Esophagus mucosa (tissue), 1 donor: ENCODE measurements around the gene GSG1L. TPM values are rescaled to one million over a fixed set of nuclear protein-coding genes. Genes with fewer than 3 reads are reported as not detected.

Source experiments
- ATAC-seq: fragments of 200-7000 bp; cut with Tn5 transposase; one replicate; pipeline ENCODE4 v1.9.1; 2020
- total RNA-seq: library from RNA; stranded (reverse); gene quantifications from one replicate; pipeline ENCODE4 v1.2.4, GENCODE V29; 2023
- donor health status: DM: yes; HTN: yes; CAD: no.

GSG1L gene
- total RNA-seq, 1 donor from 2014 or later = not detected

- no peak for ATAC-seq
Measured at GRCh38 chr16:27844826-27845225, 218.7 kb downstream of the GSG1L start.

- peak; percentile 28 for ATAC-seq
Measured at GRCh38 chr16:27843800-27844199, 219.7 kb downstream of the GSG1L start.

GRCh38 chr16:27841911-27842310 is 221.6 kb downstream of the GSG1L start:
- no peak for ATAC-seq

GRCh38 chr16:27841061-27841801 is 222.3 kb downstream of the GSG1L start:
- ATAC-seq = no peak

- ATAC-seq = no peak
Measured at GRCh38 chr16:27840311-27841060, 223.0 kb downstream of the GSG1L start.

- ATAC-seq = no peak
Measured at GRCh38 chr16:27839419-27839818, 224.1 kb downstream of the GSG1L start.

GRCh38 chr16:27838536-27839175 is 224.9 kb downstream of the GSG1L start:
- ATAC-seq = no peak

GRCh38 chr16:27829975-27830374 is 233.5 kb downstream of the GSG1L start:
- no peak for ATAC-seq

GRCh38 chr16:27828671-27829070 is 234.8 kb downstream of the GSG1L start:
- no peak for ATAC-seq

- no peak for ATAC-seq
Measured at GRCh38 chr16:27827765-27828164, 235.7 kb downstream of the GSG1L start.

- ATAC-seq = no peak
Measured at GRCh38 chr16:27826893-27827289, 236.6 kb downstream of the GSG1L start.

GRCh38 chr16:27826081-27826892 is 237.2 kb downstream of the GSG1L start:
- no peak for ATAC-seq

GRCh38 chr16:27824786-27825185 is 238.7 kb downstream of the GSG1L start:
- ATAC-seq = no peak

GRCh38 chr16:27824006-27824405 is 239.5 kb downstream of the GSG1L start:
- no peak for ATAC-seq

- ATAC-seq = no peak
Measured at GRCh38 chr16:27823421-27823820, 240.1 kb downstream of the GSG1L start.

GRCh38 chr16:27822996-27823395 is 240.5 kb downstream of the GSG1L start:
- ATAC-seq = no peak

GRCh38 chr16:27822529-27822928 is 241.0 kb downstream of the GSG1L start:
- no peak for ATAC-seq

GRCh38 chr16:27820646-27821345 is 242.7 kb downstream of the GSG1L start:
- no peak for ATAC-seq

GRCh38 chr16:27819881-27820610 is 243.5 kb downstream of the GSG1L start:
- no peak for ATAC-seq

- no peak for ATAC-seq
Measured at GRCh38 chr16:27819356-27819755, 244.2 kb downstream of the GSG1L start.

- ATAC-seq = no peak
Measured at GRCh38 chr16:27818246-27818645, 245.3 kb downstream of the GSG1L start.
